Stimulated activated CD4-positive, alpha-beta T cell treated with anti-CD3 and anti-CD28 coated beads, Interleukin-12 subunit alpha, Interleukin-12 subunit beta, amount 100 ng/mL, for 48 hours (primary cell): ENCODE results near the gene CNMD.

ENCODE experiments used
- DNase-seq, 3 donors: peaks; one replicate each; pipeline ENCODE4 v3.0.0-alpha.2; 2020; ENCODE audit warnings: low read depth in 2 of 3, low spot score in 1 of 3

CNMD gene

GRCh38 chr13:52739468-52740071 lies at the start of gene CNMD:
Gene CNMD, minus strand, starts transcription at chr13:52739820. Its CDS starts 119 bp downstream, at chr13:52739701.
- no peak for DNase-seq

DNA sequence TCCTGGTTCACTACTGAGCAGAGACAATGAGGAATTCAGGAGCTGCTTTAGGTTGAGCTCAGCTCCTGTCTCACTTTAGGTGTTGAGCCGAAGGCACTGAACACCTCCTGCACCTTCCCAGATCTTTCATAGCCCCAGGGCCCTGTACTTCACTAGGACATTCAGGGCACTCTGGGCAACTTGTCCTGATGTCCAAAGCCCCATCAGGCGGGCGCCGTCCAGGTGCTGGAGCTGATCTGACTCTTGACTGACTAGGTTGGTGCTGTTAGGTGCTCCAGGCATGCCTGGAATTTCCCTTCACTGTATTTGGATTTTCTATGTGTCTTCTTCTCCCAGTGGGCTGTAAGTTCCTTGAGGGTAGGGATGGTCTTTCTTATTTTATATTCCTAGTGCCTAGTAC lies 48.4 kb upstream of the CNMD start:
- DNase-seq, result no peak

- no peak for DNase-seq
These were observed 47.6 kb upstream of the CNMD start for GRCh38 chr13:52787235-52787634.

DNA sequence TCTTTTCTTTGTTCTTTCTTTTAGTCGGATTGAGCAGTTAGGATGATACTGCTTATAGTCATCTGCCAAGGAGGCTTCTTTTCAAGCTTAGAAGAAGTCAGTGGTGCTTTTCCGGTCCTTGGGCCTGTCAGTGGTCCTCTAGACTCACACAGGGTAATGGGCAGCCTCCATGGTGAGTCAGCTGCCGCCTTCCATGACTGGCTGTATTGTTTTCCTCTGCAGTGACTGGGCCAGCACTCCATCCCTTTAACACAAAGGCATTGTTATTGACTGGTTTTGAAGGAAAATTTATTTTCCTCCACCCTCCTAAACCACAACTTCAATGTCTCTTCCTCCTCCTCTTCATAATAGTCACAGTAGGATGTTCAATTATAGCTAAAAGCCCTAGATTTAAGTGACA lies 47.1 kb upstream of the CNMD start:
- DNase-seq, result no peak

DNA sequence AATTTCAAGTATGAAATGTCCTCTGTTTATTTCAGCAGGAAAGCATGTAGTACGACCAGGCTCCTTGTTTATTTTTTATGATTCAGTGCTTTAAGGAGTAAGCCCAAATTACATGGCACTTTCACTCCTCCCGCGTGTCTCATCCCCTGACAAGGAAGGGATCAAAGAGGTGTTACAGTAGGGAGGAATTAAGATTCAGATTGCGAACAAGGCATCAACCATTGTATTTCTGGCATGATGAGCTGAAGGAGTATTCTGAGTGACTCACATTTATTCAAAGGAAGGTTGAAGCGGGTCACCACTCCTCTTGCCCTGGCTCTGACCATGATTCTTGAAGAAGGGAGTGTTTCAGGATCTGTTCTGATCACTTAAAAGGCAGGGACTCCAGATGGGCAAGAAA lies 46.1 kb upstream of the CNMD start:
- DNase-seq, result no peak

DNA sequence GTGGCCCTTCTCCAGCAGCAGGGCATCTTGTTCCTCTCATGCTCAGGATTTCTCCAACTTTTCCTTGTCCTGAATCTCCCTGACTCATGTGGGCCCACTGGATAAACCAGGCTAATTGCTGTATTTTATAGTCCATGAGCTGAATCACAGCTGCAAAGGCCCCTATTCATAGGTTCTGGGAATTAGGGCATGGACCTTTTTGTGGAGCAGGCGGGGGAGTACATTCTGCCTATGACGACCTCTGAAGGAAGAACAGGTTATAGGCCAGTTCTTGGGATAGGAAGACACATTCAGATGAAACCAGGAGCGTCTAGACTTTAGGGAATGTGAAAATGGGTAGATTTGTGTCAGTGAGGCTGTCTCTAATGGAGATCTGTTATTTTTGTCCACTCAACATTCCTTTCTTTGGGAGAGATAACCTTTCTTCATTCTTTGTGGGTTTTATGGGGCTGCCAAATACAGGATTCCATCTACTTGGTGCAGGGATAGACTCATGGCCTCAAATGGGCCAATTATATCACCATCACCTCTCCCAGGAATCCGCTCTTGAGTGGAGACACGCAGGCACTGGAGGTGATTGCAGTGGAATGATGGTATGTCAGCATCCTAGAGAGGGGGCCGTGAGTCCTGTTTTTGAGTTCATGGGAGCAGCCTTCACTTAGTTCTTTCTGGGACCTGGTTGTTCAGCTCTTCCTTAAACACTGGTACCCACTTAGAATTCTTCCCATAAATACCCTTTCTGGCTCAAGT lies 45.1 kb upstream of the CNMD start:
- no peak for DNase-seq

- no peak for DNase-seq
These were observed 44.3 kb upstream of the CNMD start for GRCh38 chr13:52783943-52784342.

GRCh38 chr13:52782471-52783448 lies 43.1 kb upstream of the CNMD start:
- DNase-seq, result no peak

DNA sequence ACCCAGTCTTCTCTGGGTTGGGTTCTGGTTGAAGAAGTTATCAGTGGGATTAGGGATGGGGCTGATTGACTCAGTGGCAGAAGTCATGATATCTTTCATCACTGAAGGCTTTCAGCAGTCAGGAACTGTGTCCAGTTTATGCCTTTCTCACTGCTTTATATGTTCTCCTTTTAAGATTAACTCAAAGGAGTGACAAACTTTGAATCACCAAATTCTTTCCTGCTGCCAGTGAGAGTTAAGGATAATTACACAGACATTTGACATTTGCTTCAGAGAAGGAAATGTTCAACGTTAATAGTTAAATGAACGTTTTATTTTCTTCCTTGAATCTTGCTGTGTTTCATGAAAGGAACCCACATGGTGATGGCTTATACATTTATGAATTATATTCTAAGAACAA lies 41.0 kb upstream of the CNMD start:
- DNase-seq, result no peak

GRCh38 chr13:52780092-52780491 lies 40.5 kb upstream of the CNMD start:
- no peak for DNase-seq

GRCh38 chr13:52779103-52779502 lies 39.5 kb upstream of the CNMD start:
- DNase-seq, result no peak

GRCh38 chr13:52776726-52777125 lies 37.1 kb upstream of the CNMD start:
- no peak for DNase-seq

DNA sequence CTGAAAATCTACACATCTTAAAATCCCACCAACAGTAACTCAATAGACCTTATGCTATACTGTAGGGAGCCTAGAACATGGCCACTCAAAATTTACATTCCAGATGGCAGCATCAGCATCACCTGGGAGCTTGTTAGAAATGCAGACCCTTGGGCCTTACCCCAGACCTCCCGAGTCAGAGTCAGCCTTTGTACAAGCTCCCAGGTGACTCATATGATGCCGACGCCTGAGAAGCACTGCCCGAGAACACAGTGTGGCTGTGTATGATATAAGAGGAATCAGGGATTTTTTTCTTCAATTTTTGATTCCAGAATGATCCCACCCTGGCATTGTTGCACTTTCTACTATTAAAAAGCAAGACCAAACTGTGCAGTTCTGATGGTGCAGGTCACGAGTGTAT lies 35.9 kb upstream of the CNMD start:
- DNase-seq, result no peak

DNA sequence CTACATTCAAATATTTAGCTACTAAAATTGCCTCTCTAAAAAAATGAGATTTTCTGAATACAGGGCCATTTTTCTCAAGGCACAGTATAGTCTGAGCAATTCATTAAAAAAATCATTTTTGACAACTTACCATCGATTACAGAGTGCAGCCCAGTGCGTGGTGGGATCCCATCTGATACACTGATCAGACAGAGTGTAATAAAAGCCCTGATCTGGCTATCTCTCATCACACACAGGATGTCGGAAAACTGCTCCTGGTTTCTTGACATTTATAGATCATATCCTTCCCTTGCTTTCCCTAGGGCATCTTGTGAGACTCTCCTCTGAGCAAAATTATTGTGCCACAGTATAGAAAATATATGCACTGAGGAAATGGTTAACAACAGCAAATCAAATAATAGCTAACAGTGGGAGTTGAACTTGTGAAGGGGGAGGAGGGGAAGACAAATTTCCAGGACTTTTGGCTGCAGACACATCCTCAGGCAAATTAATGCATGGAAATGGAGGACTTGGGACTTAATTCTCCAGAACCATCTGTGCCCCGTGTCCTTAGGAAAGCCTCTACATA lies 28.4 kb upstream of the CNMD start:
- DNase-seq, result no peak

DNA sequence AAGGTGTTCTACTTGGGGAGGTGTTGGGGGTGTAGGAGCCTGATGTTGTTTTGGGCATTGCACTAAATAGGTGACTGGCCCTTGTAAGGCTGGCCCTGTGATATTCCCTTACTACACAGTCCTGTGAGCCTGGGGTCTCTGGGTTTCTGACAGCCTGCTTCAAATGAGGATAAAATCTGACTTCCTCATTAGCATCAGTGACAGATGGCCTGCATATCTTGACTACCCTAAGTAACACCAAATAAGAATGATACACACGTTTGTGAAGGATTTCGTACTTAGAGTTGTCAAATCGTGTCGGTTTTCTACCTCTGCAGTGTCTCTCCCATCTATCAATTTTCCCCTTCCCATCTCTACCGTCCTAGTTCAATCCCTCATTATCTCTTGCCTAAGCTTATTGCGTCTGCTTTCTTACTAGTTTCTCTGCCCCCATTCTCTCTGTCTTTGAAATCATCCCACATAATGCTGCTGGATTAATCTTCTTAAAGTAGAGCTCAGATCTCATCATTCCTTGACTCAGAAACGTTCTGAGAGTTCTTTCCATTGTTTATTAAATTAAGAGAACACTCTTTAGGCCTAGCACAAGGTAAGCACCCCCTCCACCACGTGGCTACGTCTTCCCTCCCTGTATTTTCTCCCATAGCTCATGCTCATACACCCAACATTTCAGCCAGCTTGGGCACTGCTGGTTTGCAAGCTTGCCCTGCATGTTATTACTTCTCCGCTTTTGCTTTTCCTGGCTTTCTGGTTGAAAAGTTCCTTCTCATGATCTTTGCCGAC lies 26.2 kb upstream of the CNMD start:
- no peak for DNase-seq

DNA sequence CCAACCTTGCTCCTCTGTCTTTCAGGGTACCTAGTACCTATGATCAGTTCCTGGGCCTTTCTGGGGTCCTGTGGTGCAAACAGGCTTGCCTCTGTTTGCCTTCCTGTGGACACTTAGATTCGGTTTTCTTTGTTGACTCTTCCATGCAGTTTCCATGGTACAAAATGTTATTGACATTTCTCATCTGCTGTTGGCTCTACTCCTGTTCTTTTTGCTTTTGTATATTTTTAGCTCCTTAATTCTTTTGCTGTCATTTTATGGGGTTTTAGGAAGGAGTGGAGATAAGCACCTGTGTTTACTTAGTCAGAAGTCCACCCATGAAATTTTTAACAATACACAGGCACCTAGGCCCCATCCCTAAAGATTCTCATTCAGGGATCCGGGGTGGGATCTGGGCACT lies 20.5 kb upstream of the CNMD start:
- no peak for DNase-seq

DNA sequence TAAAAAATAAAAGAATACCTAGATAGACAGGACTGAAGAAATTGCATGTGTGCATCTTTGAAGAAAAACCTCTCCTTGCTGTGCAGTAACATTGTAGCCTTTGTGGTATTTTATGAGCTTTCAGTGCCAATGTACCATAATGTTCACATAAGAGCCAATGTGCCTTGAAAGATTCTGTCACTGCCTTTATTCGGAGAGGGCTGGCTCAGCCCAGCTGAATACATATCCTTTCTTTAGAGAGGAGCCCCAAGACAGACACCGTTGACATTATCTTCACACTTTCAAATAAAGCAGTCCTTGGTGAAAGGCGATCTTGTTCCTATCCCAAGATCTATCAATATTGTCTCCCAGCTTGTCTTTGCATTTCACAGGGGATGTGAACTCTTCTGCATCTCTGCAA lies 18.5 kb upstream of the CNMD start:
- DNase-seq, result no peak

DNA sequence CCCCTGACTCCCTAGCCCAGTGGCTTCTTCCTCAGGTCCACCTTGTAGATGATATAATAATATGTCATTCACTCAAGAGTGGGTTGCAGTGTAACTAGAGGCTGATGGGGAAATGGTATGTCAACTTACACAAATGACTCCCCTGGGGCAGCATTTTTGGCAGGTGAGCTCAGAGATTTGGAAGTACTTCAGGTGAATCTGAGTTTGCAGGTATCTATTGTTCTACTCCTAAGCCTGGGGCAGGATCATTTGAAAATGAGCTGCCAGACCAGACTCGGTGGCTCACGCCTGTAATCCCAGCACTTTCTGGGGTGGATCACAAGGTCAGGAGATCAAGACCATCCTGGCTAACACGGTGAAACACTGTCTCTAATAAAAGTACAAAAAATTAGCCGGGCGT lies 11.6 kb upstream of the CNMD start:
- DNase-seq, result no peak

- no peak for DNase-seq
These were observed 11.1 kb upstream of the CNMD start for GRCh38 chr13:52750713-52751112.

GRCh38 chr13:52749419-52749818 lies 9.8 kb upstream of the CNMD start:
- DNase-seq, result no peak

DNA sequence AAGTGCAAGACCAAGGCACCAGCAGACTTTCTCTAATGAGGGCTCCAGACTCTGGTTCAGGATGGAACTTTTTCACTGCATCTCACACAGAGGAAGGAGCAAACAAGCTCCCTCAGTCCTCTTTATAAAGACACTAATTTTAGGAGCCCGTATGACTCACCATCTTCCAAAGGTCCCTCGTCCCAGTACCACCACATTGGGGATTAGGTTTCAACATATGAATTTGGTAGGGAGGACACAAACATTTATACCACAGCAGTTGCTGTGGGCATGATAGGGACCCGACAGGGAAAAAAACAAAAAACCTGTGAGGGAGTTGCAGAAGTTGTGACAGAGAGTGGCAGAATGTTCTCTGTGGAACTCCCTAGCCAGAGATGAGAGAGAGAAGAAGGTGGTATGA lies 6.5 kb upstream of the CNMD start:
- DNase-seq, result no peak
